HCT116 (cell line): Measurements from ENCODE around the gene EXOSC1. TPM values are rescaled to one million over a fixed set of nuclear protein-coding genes. Genes with fewer than 3 reads are reported as not detected.

Experiments
- ATAC-seq: fragments of 200-7000 bp; cut with Tn5 transposase; 2 replicates; pipeline ENCODE4 v1.9.1; 2020; ENCODE audit warnings: mild to moderate bottlenecking, moderate library complexity
- BruUV-seq: library from RNA; stranded (reverse); fragments of 400-500 nt; replicated peaks from 2 replicates; lab custom pipeline; 2021; lab: Mats Ljungman, UMichigan
- CTCF ChIA-PET: fragments of 300-600 bp; sonication (Branson Sonifier 250); formaldehyde crosslinking; loops from one replicate; lab custom pipeline; 2021; ENCODE audit warnings: antibody characterized with exemption; lab: Charles Lee
- POLR2A ChIA-PET: fragments of 300-600, 350-600 bp; sonication (Branson Sonifier 250); formaldehyde crosslinking; loops from one replicate; lab custom pipeline; 2021; ENCODE audit warnings: antibody characterized with exemption; lab: Charles Lee
- RAD21 ChIA-PET, 2 experiments: fragments of 300-600 bp; sonication (Branson Sonifier 250); formaldehyde crosslinking; loops; one replicate each; lab custom pipeline; 2023; ENCODE audit warnings: low total read pairs in 2 of 2; ENCODE audit not compliant: uncharacterized antibody in 2 of 2, unreplicated experiment in 2 of 2, low non-redundant PET in 1 of 2; lab: Charles Lee
- DNase-seq: peaks from one replicate; pipeline ENCODE4 v3.0.0-alpha.2; 2010; ENCODE audit warnings: low read depth, low spot score
- H2AFZ ChIP-seq: fragments of 200-600 bp; shearing (Covaris generic), sonication (generic); 2 replicates; pipeline ENCODE4 v1.6.1; 2017; ENCODE audit warnings: low read depth, mixed run types, mixed read lengths, antibody characterized with exemption, low read length; ENCODE audit not compliant: poor library complexity, severe bottlenecking
- H3K27ac ChIP-seq: 2 replicates; pipeline ENCODE4 v1.5.1; 2012; ENCODE audit warnings: low read depth, low read length
- H3K27me3 ChIP-seq: fragments of 200-600 bp; sonication (generic); 2 replicates; pipeline ENCODE4 v1.6.1; 2016; ENCODE audit warnings: mixed run types, low read length, mixed read lengths; ENCODE audit not compliant: insufficient read depth
- H3K36me3 ChIP-seq, 2 experiments: fragments of 200-500 bp in 1 of 2; fragments of 200-600 bp in 1 of 2; sonication (Bioruptor generic) in 1 of 2; sonication (generic) in 1 of 2; 2 replicates each; pipeline versions ENCODE4 v1.5.1 to v1.6.1; 2014 to 2016; ENCODE audit warnings: low read length in 2 of 2, inconsistent platforms in 1 of 2, mixed read lengths in 1 of 2, mixed run types in 1 of 2; ENCODE audit not compliant: insufficient read depth in 2 of 2, control insufficient read depth in 1 of 2
- H3K4me1 ChIP-seq, 2 experiments: fragments of 200-600 bp in 1 of 2; sonication (generic) in 1 of 2; 2 replicates each; pipeline versions ENCODE4 v1.5.1 to v1.6.1; 2012 to 2017; ENCODE audit warnings: low read length in 2 of 2, inconsistent platforms in 1 of 2, mild to moderate bottlenecking in 1 of 2, mixed read lengths in 1 of 2, mixed run types in 1 of 2, moderate library complexity in 1 of 2; ENCODE audit not compliant: insufficient read depth in 2 of 2, control insufficient read depth in 1 of 2
- H3K4me2 ChIP-seq: fragments of 200-600 bp; sonication (generic); 2 replicates; pipeline ENCODE4 v1.6.1; 2017; ENCODE audit warnings: mixed run types, low read length, mixed read lengths
- H3K4me3 ChIP-seq, 2 experiments: fragments of 200-600 bp in 1 of 2; sonication (generic) in 1 of 2; replicated peaks in 1 of 2; 2 replicates each; pipeline ENCODE4 v1.5.1; 2011 to 2016; ENCODE audit warnings: low read length in 2 of 2, control low read depth in 1 of 2, low read depth in 1 of 2, mild to moderate bottlenecking in 1 of 2, mixed read lengths in 1 of 2, mixed run types in 1 of 2
- H3K79me2 ChIP-seq: fragments of 200-600 bp; sonication (generic); 2 replicates; pipeline ENCODE4 v1.6.1; 2017; ENCODE audit warnings: mild to moderate bottlenecking, mixed run types, low read length, moderate library complexity, mixed read lengths; ENCODE audit not compliant: insufficient read depth
- H3K9ac ChIP-seq: fragments of 200-600 bp; sonication (generic); 2 replicates; pipeline ENCODE4 v1.6.1; 2016; ENCODE audit warnings: low read length, mixed read lengths
- H3K9me2 ChIP-seq: fragments of 200-600 bp; sonication (generic), shearing (Covaris generic); 2 replicates; pipeline ENCODE4 v1.6.1; 2017; ENCODE audit warnings: mixed run types, mild to moderate bottlenecking, moderate library complexity; ENCODE audit not compliant: insufficient read depth
- H3K9me3 ChIP-seq, 2 experiments: fragments of 200-500 bp in 1 of 2; fragments of 200-600 bp in 1 of 2; sonication (Bioruptor generic) in 1 of 2; sonication (generic) in 1 of 2; 2 replicates each; pipeline ENCODE4 v1.6.1; 2014 to 2017; ENCODE audit warnings: low read length in 2 of 2, mixed read lengths in 2 of 2, inconsistent platforms in 1 of 2, low read depth in 1 of 2, mild to moderate bottlenecking in 1 of 2, mixed run types in 1 of 2, moderate library complexity in 1 of 2; ENCODE audit not compliant: control insufficient read depth in 1 of 2, insufficient read depth in 1 of 2
- H4K20me1 ChIP-seq: fragments of 200-600 bp; sonication (generic), shearing (Covaris generic); 2 replicates; pipeline ENCODE4 v1.6.1; 2017; ENCODE audit warnings: mixed run types, mild to moderate bottlenecking, moderate library complexity; ENCODE audit not compliant: insufficient read depth
- ATF3 ChIP-seq: IDR thresholded peaks from 2 replicates; pipeline ENCODE4 v1.6.1; 2012
- CBX3 ChIP-seq: IDR thresholded peaks from 2 replicates; pipeline ENCODE4 v1.6.1; 2012; ENCODE audit warnings: low read depth
- CEBPB ChIP-seq: IDR thresholded peaks from 2 replicates; pipeline ENCODE4 v1.6.1; 2012; ENCODE audit warnings: low read depth
- CTCF ChIP-seq, 3 experiments: fragments of 200-600 bp in 1 of 3; sonication (generic) in 1 of 3; IDR thresholded peaks in 2 of 3; conservative IDR thresholded peaks in 1 of 3; 2 replicates each; pipeline ENCODE4 v1.5.1; 2012 to 2017; ENCODE audit warnings: low read depth in 2 of 3, low read length in 2 of 3, antibody characterized with exemption in 1 of 3, borderline replicate concordance in 1 of 3, control low read depth in 1 of 3, mild to moderate bottlenecking in 1 of 3, mixed read lengths in 1 of 3, mixed run types in 1 of 3, moderate library complexity in 1 of 3; ENCODE audit not compliant: insufficient read depth in 1 of 3
- EZH2phosphoT487 ChIP-seq: fragments of 200-600 bp; IDR thresholded peaks from 2 replicates; pipeline ENCODE4 v1.6.1; 2018; ENCODE audit warnings: antibody characterized with exemption, borderline replicate concordance
- JUND ChIP-seq: IDR thresholded peaks from 2 replicates; pipeline ENCODE4 v1.6.1; 2012
- MAX ChIP-seq: IDR thresholded peaks from 2 replicates; pipeline ENCODE4 v1.6.1; 2012
- POLR2AphosphoS5 ChIP-seq: IDR thresholded peaks from 2 replicates; pipeline ENCODE4 v1.6.1; 2011; ENCODE audit warnings: mild to moderate bottlenecking, low read depth, low read length, moderate library complexity
- REST ChIP-seq: IDR thresholded peaks from 2 replicates; pipeline ENCODE4 v1.6.1; 2012; ENCODE audit warnings: low read depth
- SIN3A ChIP-seq: IDR thresholded peaks from 2 replicates; pipeline ENCODE4 v1.6.1; 2012; ENCODE audit warnings: low read depth
- SP1 ChIP-seq: IDR thresholded peaks from 2 replicates; pipeline ENCODE4 v1.6.1; 2012; ENCODE audit warnings: low read depth
- SRF ChIP-seq: IDR thresholded peaks from 2 replicates; pipeline ENCODE4 v1.6.1; 2012; ENCODE audit warnings: low read depth
- TCF7L2 ChIP-seq: IDR thresholded peaks from 2 replicates; pipeline ENCODE4 v1.7.0; 2011; ENCODE audit warnings: borderline replicate concordance, inconsistent platforms; ENCODE audit not compliant: insufficient read depth, insufficient read length; ENCODE audit errors: extremely low read depth
- intact Hi-C: fragments of 100-400 bp; cut with micrococcal nuclease; formaldehyde crosslinking; loops from 2 replicates; pipeline ENCODE4 v1.10.0; 2022
- total RNA-seq: library from RNA; stranded (reverse); gene quantifications from one replicate; pipeline ENCODE4 v1.2.1, GENCODE V29; 2021; ENCODE audit not compliant: unreplicated experiment

Gene EXOSC1
- total RNA-seq, 1 experiment from 2014 or later: 38.9 TPM

- TF ChIP-seq ATF3: no peak
- TF ChIP-seq, all 23 proteins: peak for 0
These were observed 29.2 kb downstream of the EXOSC1 start (continued) for GRCh38 chr10:97416565-97416964.

- Histone ChIP-seq H3K9me2 (no peaks in the 10 kb centered on the region), H2AFZ (no peak overlapping the region), H3K4me3 (no peak overlapping the region), H4K20me1 (no peaks in the 10 kb centered on the region), H3K4me2 (peak overlapping the region; percentile 47), H3K4me1 (peaks cover 7 to 55% of the 10 kb centered on the region in 2 experiments; a peak in 3 of 4 replicates), H3K36me3 (no peaks in the 10 kb centered on the region), H3K79me2 (no peaks in the 10 kb centered on the region), H3K27ac (peak overlapping the region; percentile 32), H3K27me3 (no peaks in the 10 kb centered on the region), H3K9ac (peak overlapping the region; percentile 41), H3K9me3 (no peaks in the 10 kb centered on the region)
- ATAC-seq (peak; percentile 73), DNase-seq (peak; percentile 51)
- BruUV-seq: no TSS peak
- CTCF ChIA-PET: no interaction called here
- peak; percentile 40; the same call in 1 of the 2 replicates for TF ChIP-seq JUND
- TF ChIP-seq CBX3: 0 out of 2 replicates have a peak, but pooled peaks have one; percentile 18
- no peak for TF ChIP-seq CEBPB
- TF ChIP-seq REST: no peak
- no peak for TF ChIP-seq POLR2AphosphoS5
- no peak for TF ChIP-seq SIN3A
- no peak for TF ChIP-seq SP1
- no peak for TF ChIP-seq TCF7L2
- no peak for TF ChIP-seq SRF
- no peak for TF ChIP-seq EZH2phosphoT487
- TF ChIP-seq MAX: no peak; the same call in 1 of the 2 replicates
- TF ChIP-seq CTCF (IDR thresholded peaks at IDR 0.05 in 2 of 3, conservative IDR thresholded peaks at IDR 0.05 in 1 of 3; ENCODE audit: borderline replicate concordance in 1 of 3, insufficient read depth in 1 of 3, low read depth in 2 of 3, low read length in 2 of 3): no peak
- intact Hi-C loops: no loop called here
- POLR2A ChIA-PET: interaction anchor here (1.3 kb wide), 2 partner anchors 10 to 21 kb away, joined by 3 read pairs; no protein-coding TSS in a partner anchor
- RAD21 ChIA-PET: no interaction called here
These were observed 32.9 kb downstream of the EXOSC1 start for GRCh38 chr10:97412891-97413304.
